DMS53 (cell line): ENCODE measurements around the gene FYTTD1.
A peak's percentile ranks its signal among the peaks of the same experiment; 100 is the strongest.

ENCODE experiments used
- DNase-seq: peaks from one replicate; lab custom pipeline; 2025; lab: John Stamatoyannopoulos, UW

Gene FYTTD1

GRCh38 chr3:197793247-197793646 lies 43.6 kb downstream of the FYTTD1 start:
- peak; percentile 59 for DNase-seq

DNA sequence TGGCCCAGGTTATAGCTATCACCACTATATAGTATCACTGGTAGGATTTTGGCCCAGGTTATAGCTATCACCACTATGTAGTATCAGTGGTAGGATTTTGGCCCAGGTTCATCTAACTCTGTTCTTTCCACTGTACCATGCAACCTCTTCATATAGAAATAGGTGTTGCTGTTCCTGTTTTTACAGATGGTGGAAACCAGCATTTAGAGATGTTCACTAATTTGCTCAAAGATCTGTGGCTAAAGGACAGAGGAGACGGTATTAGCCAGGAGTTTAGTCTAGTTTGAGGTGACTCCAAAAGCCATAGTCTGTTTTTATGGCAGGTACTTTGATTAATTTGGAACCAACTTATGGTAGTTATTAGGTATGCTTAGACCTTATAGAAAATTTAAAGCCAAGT lies 44.4 kb downstream of the FYTTD1 start:
- no peak for DNase-seq

- DNase-seq: no peak
Measured at GRCh38 chr3:197795200-197795599, 45.5 kb downstream of the FYTTD1 start.

GRCh38 chr3:197796087-197796486 lies 46.4 kb downstream of the FYTTD1 start:
- no peak for DNase-seq

GRCh38 chr3:197798863-197799262 lies 49.2 kb downstream of the FYTTD1 start:
- no peak for DNase-seq

DNA sequence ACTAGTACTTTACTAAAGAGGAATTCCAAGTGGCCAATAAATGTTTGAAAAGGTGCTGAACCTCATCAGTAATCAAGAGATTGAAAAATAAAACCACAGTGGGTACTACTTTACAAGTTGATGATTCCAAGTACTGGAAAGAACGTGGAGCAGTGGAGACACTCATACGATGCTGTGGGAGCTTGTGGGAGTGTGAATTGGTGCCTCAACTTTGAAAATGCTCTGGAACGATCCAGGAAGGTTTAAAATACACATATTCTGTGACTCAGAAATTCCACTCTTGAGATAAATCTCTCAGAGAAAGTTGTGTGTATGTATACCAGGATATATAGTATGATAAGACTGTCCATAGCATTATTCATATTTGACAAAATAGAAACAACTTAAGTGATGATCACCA lies 50.7 kb downstream of the FYTTD1 start:
- DNase-seq: no peak

DNA sequence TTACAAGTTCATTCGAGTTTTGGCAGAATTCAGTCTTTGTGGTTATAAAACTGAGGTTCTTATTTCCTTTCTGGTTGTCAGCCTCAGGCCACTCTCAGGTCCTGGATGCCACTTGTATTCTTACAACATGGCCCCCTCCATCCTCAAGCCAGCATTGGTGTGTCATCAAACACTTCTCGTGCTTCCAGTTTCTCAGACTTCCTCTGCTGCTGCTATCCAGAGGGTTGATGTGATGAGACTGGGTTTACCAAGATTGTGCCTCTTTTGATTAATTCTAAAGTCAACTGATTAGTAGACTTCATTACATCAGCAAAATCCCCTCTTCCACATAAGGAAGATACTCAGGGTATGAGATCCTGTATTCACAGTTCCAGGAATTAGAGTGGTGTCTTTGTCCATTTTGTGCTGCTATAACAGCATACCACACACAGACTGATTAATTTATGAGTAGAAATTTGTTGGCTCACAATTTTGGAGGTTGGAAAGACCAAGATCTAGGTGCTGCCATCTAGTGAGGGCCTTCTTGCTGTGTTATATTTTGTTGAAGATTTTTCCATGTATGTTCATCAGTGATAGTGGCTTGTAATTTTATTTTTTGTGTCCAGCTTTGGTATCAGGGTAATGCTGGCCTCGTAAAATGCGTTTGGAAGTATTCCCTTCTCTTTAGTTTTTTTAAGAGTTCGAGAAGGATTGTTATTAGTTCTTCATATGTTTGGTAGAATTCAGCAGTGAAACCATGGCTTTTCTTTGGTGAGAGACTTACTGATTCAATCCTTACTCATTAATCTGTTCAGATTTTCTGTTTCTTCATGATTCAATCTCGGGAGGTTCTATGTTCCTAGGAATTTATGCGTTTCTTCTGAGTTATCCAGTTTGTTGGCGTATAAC lies 52.5 kb downstream of the FYTTD1 start:
- DNase-seq: peak; percentile 24

- peak; percentile 10 for DNase-seq
Measured at GRCh38 chr3:197802779-197803459, 53.2 kb downstream of the FYTTD1 start.

DNA sequence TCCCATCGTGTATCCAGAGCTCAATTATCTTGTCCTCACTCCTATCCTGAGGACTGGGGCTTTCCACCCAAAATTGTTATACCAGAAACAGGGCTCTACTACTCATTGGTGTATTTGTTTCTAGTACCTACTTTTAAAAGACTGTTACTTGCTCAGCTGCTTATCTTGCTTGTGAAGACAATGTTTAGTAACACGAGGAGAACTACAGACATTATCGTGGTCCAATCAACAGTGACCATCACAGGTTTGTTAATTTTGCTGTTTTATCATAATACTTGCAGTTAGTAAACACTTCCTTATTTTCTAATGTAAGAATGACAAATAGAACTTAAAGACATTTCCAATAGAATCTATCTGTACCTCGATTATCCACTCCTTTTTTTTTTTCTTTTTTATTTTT lies 54.8 kb downstream of the FYTTD1 start:
- no peak for DNase-seq

DNA sequence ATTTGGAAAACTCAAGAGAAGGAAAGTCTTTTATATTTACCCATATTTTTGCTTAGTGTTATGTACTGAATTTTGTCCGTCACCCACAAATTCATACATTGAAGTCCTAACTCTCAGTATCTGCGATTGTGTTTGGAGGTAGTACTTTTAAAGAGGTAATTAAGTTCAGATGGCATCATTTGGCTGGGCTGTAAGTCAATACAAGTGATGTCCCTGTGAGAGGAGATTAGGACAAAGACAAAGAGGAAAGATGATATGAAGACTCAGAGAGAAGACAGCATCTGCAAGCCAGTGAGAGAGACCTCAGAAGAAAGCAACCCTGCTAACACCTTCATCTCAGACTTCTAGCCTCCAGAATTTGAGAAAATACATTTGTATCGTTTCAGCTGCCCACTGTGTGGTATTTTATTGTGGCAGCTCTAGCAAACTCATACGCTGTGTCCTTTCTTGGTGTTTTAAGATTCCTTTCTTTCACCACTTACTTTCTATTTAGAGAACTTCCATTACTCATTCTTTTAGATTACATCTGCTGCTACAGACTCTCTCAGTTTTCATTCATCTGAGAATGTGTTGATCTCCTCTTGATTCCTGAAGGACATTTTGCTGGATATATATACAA lies 58.4 kb downstream of the FYTTD1 start:
- DNase-seq: no peak

GRCh38 chr3:197809356-197810020 lies 59.8 kb downstream of the FYTTD1 start:
- DNase-seq: no peak

- no peak for DNase-seq
Measured at GRCh38 chr3:197810901-197811300, 61.2 kb downstream of the FYTTD1 start.

DNA sequence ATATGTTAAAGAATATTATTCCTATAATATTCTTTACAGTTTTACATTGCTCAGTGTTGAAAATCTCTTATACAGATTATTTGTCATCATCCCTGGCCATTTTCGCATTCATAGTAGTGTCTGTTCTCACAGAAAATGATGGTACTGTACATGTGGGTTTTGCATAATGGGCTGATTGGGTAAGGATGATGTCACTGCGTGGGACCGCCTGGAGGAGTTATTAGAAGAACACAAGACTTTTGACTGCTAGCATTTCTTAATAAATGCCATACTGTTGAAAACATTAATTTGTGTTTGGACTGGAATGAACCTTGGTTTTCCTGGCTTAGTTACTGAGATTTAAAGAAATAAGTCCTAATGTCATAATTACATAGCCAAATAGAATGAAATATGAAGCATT lies 61.7 kb downstream of the FYTTD1 start:
- DNase-seq: no peak

GRCh38 chr3:197814372-197814771 lies 64.7 kb downstream of the FYTTD1 start:
- no peak for DNase-seq

GRCh38 chr3:197820550-197821335 lies 71.1 kb downstream of the FYTTD1 start:
- DNase-seq: peak; percentile 92

DNA sequence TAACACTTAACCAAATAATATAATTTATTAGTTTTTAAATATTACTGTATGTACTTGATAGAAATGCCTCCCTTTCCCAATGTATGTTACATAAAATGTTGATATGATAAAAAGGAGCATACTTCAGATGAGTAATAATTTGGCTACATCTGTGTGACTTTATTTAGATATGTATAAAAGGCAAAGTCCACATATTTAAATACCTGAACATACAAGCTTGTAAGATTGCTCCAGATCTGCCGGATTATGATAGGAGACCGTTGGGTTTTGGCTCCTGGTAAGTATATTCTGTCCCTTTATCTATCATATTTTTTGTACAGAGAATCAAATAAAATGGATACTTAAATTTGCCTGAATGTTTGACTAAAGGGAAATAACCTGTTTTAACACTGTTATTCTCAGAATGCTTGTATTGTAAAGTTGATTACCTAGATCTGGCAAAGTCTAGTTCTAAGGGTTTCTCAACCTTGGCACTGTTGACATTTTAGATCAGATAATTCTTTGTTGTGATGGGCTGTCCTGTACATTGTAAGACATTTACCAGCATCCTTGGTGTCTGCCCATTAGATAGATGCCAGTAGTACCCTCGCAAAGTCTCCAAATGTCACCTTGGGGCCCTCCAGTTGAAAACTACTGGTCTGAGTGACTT lies 79.8 kb downstream of the FYTTD1 start:
- DNase-seq: no peak

GRCh38 chr3:197830308-197830966 lies 80.8 kb downstream of the FYTTD1 start:
- DNase-seq: no peak

DNA sequence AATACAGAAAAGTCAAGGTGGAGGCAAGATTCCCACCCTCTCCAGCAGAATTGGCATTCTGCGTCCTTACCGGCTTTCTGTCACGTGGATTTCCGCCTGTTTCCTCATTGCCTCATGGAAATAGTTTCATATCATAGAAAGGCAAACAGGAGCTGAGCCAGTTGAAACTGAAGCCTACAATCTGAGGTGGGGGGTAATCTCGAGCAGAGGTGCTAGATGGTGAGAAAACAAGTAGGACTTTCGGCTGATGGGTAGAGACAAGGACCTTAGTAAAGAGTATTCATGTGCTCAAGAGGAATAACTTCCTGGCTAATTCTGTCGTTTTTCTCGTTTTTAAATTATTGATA lies 81.3 kb downstream of the FYTTD1 start:
- no peak for DNase-seq

- DNase-seq: no peak
Measured at GRCh38 chr3:197833930-197834715, 84.4 kb downstream of the FYTTD1 start.

GRCh38 chr3:197835509-197835908 lies 85.8 kb downstream of the FYTTD1 start:
- no peak for DNase-seq
